HEK293 (cell line): Measurements from ENCODE around the gene AQP5.
"Not testable (repeated sequence)": the region's sequence is repeated elsewhere in the genome, so short reads cannot be mapped to it uniquely, and the experiment has no call there.

Experiments used
- CTCF ChIA-PET: fragments of 350-600 bp; formaldehyde crosslinking; extraction: SDS; loops from one replicate; lab custom pipeline; 2021; ENCODE audit warnings: antibody characterized with exemption; lab: Yijun Ruan, JAX
- POLR2A ChIA-PET: fragments of 300-600 bp; formaldehyde crosslinking; extraction: SDS; loops from one replicate; lab custom pipeline; 2020; ENCODE audit warnings: antibody characterized with exemption, inconsistent platforms; lab: Yijun Ruan, JAX
- H3K27ac ChIP-seq: fragments of 200-500 bp; sonication (Bioruptor generic); 2 replicates; pipeline ENCODE4 v1.5.1; 2014; ENCODE audit warnings: low read depth, low read length, control low read depth, inconsistent platforms; ENCODE audit errors: extremely low read depth
- H3K36me3 ChIP-seq, 2 experiments: fragments of 200-500 bp in 1 of 2; sonication (Bioruptor generic) in 1 of 2; 1 replicate in 1 of 2; 2 replicates in 1 of 2; pipeline ENCODE4 v1.5.1; 2014 to 2017; ENCODE audit warnings: inconsistent platforms in 2 of 2, low read length in 2 of 2; ENCODE audit not compliant: control insufficient read depth in 2 of 2, insufficient read depth in 1 of 2
- H3K4me1 ChIP-seq: fragments of 200-500 bp; sonication (Bioruptor generic); 2 replicates; pipeline ENCODE4 v1.5.1; 2014; ENCODE audit warnings: mild to moderate bottlenecking, low read length, inconsistent platforms; ENCODE audit not compliant: control insufficient read depth, insufficient read depth
- H3K4me3 ChIP-seq: 2 replicates; pipeline ENCODE4 v1.5.1; 2011; ENCODE audit warnings: low read depth, mild to moderate bottlenecking, control low read depth, low read length, moderate library complexity
- H3K9me3 ChIP-seq: fragments of 200-500 bp; sonication (Bioruptor generic); 2 replicates; pipeline ENCODE4 v1.5.1; 2014; ENCODE audit warnings: low read depth, low read length, inconsistent platforms; ENCODE audit not compliant: control insufficient read depth, insufficient read depth
- FEZF1 ChIP-seq: fragments of 450-650 bp; formaldehyde crosslinking; IDR thresholded peaks from 2 replicates; pipeline ENCODE4 v1.5.1; 2016; ENCODE audit warnings: missing biosample characterization, missing genetic modification characterization
- KLF16 ChIP-seq: fragments of 450-650 bp; formaldehyde crosslinking; IDR thresholded peaks from 2 replicates; pipeline ENCODE4 v1.5.1; 2017; ENCODE audit warnings: missing biosample characterization, missing genetic modification characterization
- WT1 ChIP-seq: fragments of 450-650 bp; formaldehyde crosslinking; IDR thresholded peaks from 2 replicates; pipeline ENCODE4 v1.5.1; 2016; ENCODE audit warnings: missing biosample characterization, missing genetic modification characterization
- YY2 ChIP-seq: fragments of 450-650 bp; formaldehyde crosslinking; IDR thresholded peaks from 2 replicates; pipeline ENCODE4 v1.5.1; 2016; ENCODE audit warnings: missing biosample characterization, missing genetic modification characterization
- ZBTB17 ChIP-seq: fragments of 450-650 bp; formaldehyde crosslinking; IDR thresholded peaks from 2 replicates; pipeline ENCODE4 v1.5.1; 2016; ENCODE audit warnings: missing biosample characterization, missing genetic modification characterization
- ZEB2 ChIP-seq: fragments of 450-650 bp; formaldehyde crosslinking; IDR thresholded peaks from 2 replicates; pipeline ENCODE4 v1.5.1; 2016; ENCODE audit warnings: missing biosample characterization, missing genetic modification characterization
- ZFP37 ChIP-seq: fragments of 450-650 bp; formaldehyde crosslinking; IDR thresholded peaks from 2 replicates; pipeline ENCODE4 v1.5.1; 2016; ENCODE audit warnings: missing biosample characterization, missing genetic modification characterization
- ZIC2 ChIP-seq: fragments of 450-650 bp; formaldehyde crosslinking; IDR thresholded peaks from 2 replicates; pipeline ENCODE4 v1.5.1; 2016; ENCODE audit warnings: missing biosample characterization, missing genetic modification characterization
- ZNF157 ChIP-seq: fragments of 450-650 bp; formaldehyde crosslinking; IDR thresholded peaks from 2 replicates; pipeline ENCODE4 v1.5.1; 2016; ENCODE audit warnings: missing biosample characterization, missing genetic modification characterization
- ZNF16 ChIP-seq: fragments of 450-650 bp; formaldehyde crosslinking; IDR thresholded peaks from 2 replicates; pipeline ENCODE4 v1.5.1; 2016; ENCODE audit warnings: low read depth, missing biosample characterization, missing genetic modification characterization
- ZNF211 ChIP-seq: fragments of 450-650 bp; formaldehyde crosslinking; IDR thresholded peaks from 2 replicates; pipeline ENCODE4 v1.5.1; 2016; ENCODE audit warnings: low read depth, missing biosample characterization, missing genetic modification characterization
- ZNF544 ChIP-seq: fragments of 450-650 bp; formaldehyde crosslinking; IDR thresholded peaks from 2 replicates; pipeline ENCODE4 v1.5.0; 2017; ENCODE audit warnings: missing biosample characterization, missing genetic modification characterization
- ZNF664 ChIP-seq: fragments of 450-650 bp; formaldehyde crosslinking; IDR thresholded peaks from 2 replicates; pipeline ENCODE4 v1.5.1; 2016; ENCODE audit warnings: missing biosample characterization, missing genetic modification characterization
- ZNF837 ChIP-seq: fragments of 450-650 bp; formaldehyde crosslinking; IDR thresholded peaks from 2 replicates; pipeline ENCODE4 v1.5.1; 2016; ENCODE audit warnings: missing biosample characterization, missing genetic modification characterization
- TF ChIP-seq, protein P1 (sequence below): fragments of 450-650 bp; formaldehyde crosslinking; IDR thresholded peaks from 2 replicates; pipeline ENCODE4 v1.5.1; 2016; ENCODE audit warnings: missing biosample characterization, missing genetic modification characterization
- TF ChIP-seq, protein P2 (sequence below): fragments of 450-650 bp; formaldehyde crosslinking; IDR thresholded peaks from 2 replicates; pipeline ENCODE4 v1.5.1; 2017; ENCODE audit warnings: missing biosample characterization, missing genetic modification characterization
- TF ChIP-seq, protein P3 (sequence below): fragments of 450-650 bp; formaldehyde crosslinking; IDR thresholded peaks from 2 replicates; pipeline ENCODE4 v1.5.1; 2017; ENCODE audit warnings: missing biosample characterization, missing genetic modification characterization

Gene AQP5

DNA sequence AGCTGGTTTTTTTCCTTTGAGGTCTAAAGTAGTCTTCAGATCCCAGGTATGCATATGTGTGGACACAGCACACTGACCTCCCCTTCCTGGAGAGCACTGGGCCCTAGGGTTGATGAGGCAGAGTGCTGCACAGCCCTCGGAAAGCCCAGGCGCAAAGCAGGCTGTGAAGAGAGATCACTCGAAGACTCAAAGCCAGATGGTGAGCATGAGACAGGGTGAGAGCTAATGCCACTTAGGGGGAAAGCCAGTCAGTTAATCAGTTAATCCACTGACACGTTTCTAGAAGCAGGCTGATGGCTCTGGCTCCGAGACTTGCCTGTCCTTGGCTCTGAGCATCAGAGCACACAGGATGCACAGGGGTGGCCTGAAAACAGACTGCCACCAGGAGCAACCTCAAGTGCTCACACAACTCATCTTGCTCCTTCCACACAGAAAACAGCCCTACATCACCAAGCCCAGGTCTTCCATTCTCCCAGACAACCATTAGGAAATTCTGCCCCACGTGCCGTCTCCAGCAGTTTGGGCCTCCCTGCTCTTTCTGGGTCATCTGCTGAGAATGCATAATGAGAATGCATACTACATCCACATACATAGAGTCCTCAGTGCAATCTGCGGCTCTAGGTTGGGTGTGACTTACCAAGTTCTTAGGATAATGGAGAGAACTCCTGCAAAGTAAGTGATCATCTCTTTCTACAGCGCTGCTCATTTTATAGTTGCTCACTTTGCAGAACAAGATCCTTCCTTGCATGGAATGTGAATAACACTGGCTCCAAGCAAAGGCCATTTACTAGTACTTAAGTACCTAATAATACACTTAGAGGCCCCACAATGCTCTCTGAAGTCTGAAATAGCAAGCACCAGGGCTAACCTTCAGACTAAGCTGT is 23.0 kb downstream of the AQP5 start:
- TF ChIP-seq ZEB2 (tag by site-specific recombination) (no peak), ZNF157 (peak; percentile 63), FEZF1 (tag by site-specific recombination) (peak; percentile 51), ZFP37 (tag by site-specific recombination) (no peak), ZNF664 (peak; percentile 65; the same call in 1 of the 2 replicates), ZNF16 (tag by site-specific recombination) (no peak), KLF16 (tag by site-specific recombination) (no peak)
- TF ChIP-seq, protein P1, sequence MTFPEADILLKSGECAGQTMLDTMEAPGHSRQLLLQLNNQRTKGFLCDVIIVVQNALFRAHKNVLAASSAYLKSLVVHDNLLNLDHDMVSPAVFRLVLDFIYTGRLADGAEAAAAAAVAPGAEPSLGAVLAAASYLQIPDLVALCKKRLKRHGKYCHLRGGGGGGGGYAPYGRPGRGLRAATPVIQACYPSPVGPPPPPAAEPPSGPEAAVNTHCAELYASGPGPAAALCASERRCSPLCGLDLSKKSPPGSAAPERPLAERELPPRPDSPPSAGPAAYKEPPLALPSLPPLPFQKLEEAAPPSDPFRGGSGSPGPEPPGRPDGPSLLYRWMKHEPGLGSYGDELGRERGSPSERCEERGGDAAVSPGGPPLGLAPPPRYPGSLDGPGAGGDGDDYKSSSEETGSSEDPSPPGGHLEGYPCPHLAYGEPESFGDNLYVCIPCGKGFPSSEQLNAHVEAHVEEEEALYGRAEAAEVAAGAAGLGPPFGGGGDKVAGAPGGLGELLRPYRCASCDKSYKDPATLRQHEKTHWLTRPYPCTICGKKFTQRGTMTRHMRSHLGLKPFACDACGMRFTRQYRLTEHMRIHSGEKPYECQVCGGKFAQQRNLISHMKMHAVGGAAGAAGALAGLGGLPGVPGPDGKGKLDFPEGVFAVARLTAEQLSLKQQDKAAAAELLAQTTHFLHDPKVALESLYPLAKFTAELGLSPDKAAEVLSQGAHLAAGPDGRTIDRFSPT (tag by site-specific recombination): no peak
- TF ChIP-seq, protein P2, sequence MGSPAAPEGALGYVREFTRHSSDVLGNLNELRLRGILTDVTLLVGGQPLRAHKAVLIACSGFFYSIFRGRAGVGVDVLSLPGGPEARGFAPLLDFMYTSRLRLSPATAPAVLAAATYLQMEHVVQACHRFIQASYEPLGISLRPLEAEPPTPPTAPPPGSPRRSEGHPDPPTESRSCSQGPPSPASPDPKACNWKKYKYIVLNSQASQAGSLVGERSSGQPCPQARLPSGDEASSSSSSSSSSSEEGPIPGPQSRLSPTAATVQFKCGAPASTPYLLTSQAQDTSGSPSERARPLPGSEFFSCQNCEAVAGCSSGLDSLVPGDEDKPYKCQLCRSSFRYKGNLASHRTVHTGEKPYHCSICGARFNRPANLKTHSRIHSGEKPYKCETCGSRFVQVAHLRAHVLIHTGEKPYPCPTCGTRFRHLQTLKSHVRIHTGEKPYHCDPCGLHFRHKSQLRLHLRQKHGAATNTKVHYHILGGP: no peak
- TF ChIP-seq, protein P3, sequence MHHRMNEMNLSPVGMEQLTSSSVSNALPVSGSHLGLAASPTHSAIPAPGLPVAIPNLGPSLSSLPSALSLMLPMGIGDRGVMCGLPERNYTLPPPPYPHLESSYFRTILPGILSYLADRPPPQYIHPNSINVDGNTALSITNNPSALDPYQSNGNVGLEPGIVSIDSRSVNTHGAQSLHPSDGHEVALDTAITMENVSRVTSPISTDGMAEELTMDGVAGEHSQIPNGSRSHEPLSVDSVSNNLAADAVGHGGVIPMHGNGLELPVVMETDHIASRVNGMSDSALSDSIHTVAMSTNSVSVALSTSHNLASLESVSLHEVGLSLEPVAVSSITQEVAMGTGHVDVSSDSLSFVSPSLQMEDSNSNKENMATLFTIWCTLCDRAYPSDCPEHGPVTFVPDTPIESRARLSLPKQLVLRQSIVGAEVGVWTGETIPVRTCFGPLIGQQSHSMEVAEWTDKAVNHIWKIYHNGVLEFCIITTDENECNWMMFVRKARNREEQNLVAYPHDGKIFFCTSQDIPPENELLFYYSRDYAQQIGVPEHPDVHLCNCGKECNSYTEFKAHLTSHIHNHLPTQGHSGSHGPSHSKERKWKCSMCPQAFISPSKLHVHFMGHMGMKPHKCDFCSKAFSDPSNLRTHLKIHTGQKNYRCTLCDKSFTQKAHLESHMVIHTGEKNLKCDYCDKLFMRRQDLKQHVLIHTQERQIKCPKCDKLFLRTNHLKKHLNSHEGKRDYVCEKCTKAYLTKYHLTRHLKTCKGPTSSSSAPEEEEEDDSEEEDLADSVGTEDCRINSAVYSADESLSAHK: peak; percentile 72; the same call in 1 of the 2 replicates
- ChIA-PET CTCF (interaction anchor here (0.6 to 7.5 kb wide), 10 partner anchors 8 to 243 kb away, joined by 3 to 104 read pairs (median 7); partner anchors contain the start of genes SMARCD1 and TMBIM6), POLR2A (no interaction called here)
- Histone ChIP-seq H3K36me3 (peaks cover 19 to 53% of the 10 kb centered on the region in 2 experiments), H3K4me3 (no peak overlapping the region), H3K27ac (no peak overlapping the region), H3K4me1 (no peaks in the 10 kb centered on the region), H3K9me3 (no peaks in the 10 kb centered on the region)

DNA sequence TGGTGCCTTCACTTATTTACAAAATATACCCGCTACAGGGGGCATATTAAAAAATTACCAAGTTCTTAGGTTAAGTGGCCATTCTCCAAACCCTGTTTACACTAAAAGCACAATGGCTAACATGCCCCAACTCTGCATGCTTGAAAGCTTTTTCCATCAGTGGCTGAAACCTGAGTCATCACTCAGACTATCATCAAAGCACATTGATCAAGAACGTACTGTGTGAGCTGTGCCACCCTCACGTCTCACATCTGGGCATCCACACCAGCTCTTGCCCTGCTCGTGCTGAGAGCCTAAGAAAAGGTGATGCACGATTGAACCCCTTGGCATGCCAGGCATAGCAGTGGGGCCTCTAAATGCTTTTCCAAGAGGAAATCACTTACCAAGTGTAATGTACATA is 24.3 kb downstream of the AQP5 start:
- TF ChIP-seq ZNF544 (tag by site-specific recombination) (no peak), ZNF211 (no peak), YY2 (tag by site-specific recombination) (no peak), FEZF1 (tag by site-specific recombination) (0 out of 2 replicates have a peak, but pooled peaks have one; percentile 22), ZNF837 (no peak)
- TF ChIP-seq, all 188 proteins: peak for 1
- Histone ChIP-seq H3K36me3 (peaks cover 30 to 66% of the 10 kb centered on the region in 2 experiments), H3K4me3 (no peak overlapping the region), H3K4me1 (no peaks in the 10 kb centered on the region), H3K9me3 (no peaks in the 10 kb centered on the region), H3K27ac (no peak overlapping the region)
- CTCF ChIA-PET: interaction anchor here (0.6 to 3.0 kb wide), 4 partner anchors 19 to 770 kb away, joined by 3 to 19 read pairs (median 8); no protein-coding TSS in a partner anchor
- POLR2A ChIA-PET: no interaction called here

DNA sequence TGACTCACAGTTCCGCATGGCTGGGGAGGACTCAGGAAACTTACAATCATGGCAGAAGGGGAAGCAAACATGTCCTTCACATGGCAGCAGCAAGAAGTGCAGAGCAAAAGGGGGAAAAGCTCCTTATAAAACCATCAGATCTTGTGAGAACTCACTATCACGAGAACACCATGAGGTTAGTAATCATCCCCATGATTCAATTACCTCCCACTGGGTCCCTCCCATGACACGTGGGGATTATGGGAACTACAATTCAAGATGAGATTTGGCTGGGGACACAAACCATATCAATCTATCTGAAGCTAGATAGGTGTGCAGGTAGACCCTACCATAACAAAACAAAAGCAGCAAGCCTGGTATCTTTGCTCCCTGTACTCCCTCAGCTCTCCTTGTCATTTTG is 24.8 kb downstream of the AQP5 start:
- peaks cover 35 to 69% of the 10 kb centered on the region in 2 experiments for H3K36me3 ChIP-seq
- POLR2A ChIA-PET: interaction anchor here (0.6 kb wide), 1 partner anchor 41 kb away, joined by 3 read pairs; no protein-coding TSS in a partner anchor
- not testable (repeated sequence) for H3K4me3 ChIP-seq, H3K27ac ChIP-seq, H3K9me3 ChIP-seq, H3K4me1 ChIP-seq
- CTCF ChIA-PET: interaction anchor here (0.6 to 2.3 kb wide), 3 partner anchors 19 to 771 kb away, joined by 3 to 19 read pairs (median 3); no protein-coding TSS in a partner anchor
- peak; percentile 55; the same call in 1 of the 2 replicates for TF ChIP-seq ZIC2
- TF ChIP-seq WT1 (tag by site-specific recombination): 0 out of 2 replicates have a peak, but pooled peaks have one; percentile 21
- TF ChIP-seq ZBTB17: peak; percentile 57
